Ovary (tissue), 9 donors: Measurements from ENCODE around the gene GAMT. TPM values are rescaled to one million over a fixed set of nuclear protein-coding genes. Genes with fewer than 3 reads are reported as not detected.

Experiments
- DNase-seq, 5 donors: peaks; one replicate each; pipeline ENCODE4 v3.0.0-alpha.2; 2019 to 2020
- H3K27ac ChIP-seq, 2 donors: fragments of 200-600 bp; one replicate each; pipeline versions ENCODE4 v1.5.1 to v1.8.0; 2019 to 2022
- H3K27me3 ChIP-seq: fragments of 200-600 bp; one replicate; pipeline ENCODE4 v1.8.0; 2022
- H3K36me3 ChIP-seq: fragments of 200-600 bp; sonication (generic); one replicate; pipeline ENCODE4 v1.5.1; 2019
- H3K4me1 ChIP-seq: one replicate; pipeline ENCODE4 v1.8.1; 2013; ENCODE audit warnings: mild to moderate bottlenecking, moderate library complexity; ENCODE audit not compliant: insufficient read depth
- H3K4me3 ChIP-seq: fragments of 200-600 bp; sonication (generic); one replicate; pipeline ENCODE4 v1.5.1; 2017
- H3K9me3 ChIP-seq, 2 donors: fragments of 200-600 bp in 1 of 2; sonication (generic) in 1 of 2; one replicate each; pipeline versions ENCODE4 v1.5.1 to v1.8.1; 2013 to 2019; ENCODE audit warnings: mild to moderate bottlenecking in 1 of 2, moderate library complexity in 1 of 2
- CTCF ChIP-seq, 3 donors: fragments of 450-650 bp in 2 of 3; fragments of 200-600 bp in 1 of 3; IDR thresholded peaks; one replicate each; pipeline versions ENCODE4 v1.5.1 to v1.8.0; 2016 to 2022; ENCODE audit warnings: antibody characterized with exemption in 3 of 3, mild to moderate bottlenecking in 1 of 3
- EP300 ChIP-seq: sonication (generic); formaldehyde crosslinking; IDR thresholded peaks from one replicate; pipeline ENCODE4 v1.6.1; 2017; ENCODE audit warnings: antibody characterized with exemption
- POLR2A ChIP-seq: fragments of 450-650 bp; IDR thresholded peaks from one replicate; pipeline ENCODE4 v1.6.1; 2017; ENCODE audit warnings: antibody characterized with exemption, mild to moderate bottlenecking, moderate library complexity
- WGBS, 3 donors: extraction: QIAGEN DNeasy Blood & Tissue Kit in 1 of 3; methylation state at CpG; one replicate each; pipeline versions ENCODE4 v1.1.5 to v1.1.7; 2013 to 2017; 5-methylcytosine and 5-hydroxymethylcytosine counted together
- intact Hi-C, 4 donors: fragments of 100-400 bp; cut with DNase I; formaldehyde crosslinking; loops; one replicate each; pipeline versions ENCODE4 v1.11.0 to v1.15.1; 2022 to 2023
- polyA plus RNA-seq, 2 donors: library from polyadenylated mRNA; stranded (reverse); fragments of 200-250 nt in 1 of 2; fragments of 350-450 nt in 1 of 2; fragmentation: Illumina TruSeq in 1 of 2; extraction: RNeasy Lipid Tissue Mini Kit (QIAGEN cat#74804) in 1 of 2; gene quantifications; one replicate each; pipeline ENCODE4 v1.2.3, GENCODE V29; 2013 to 2014
- total RNA-seq, 7 donors: library from RNA; depleted of rRNA in 2 of 7; stranded (reverse); fragments of >200 nt in 2 of 7; fragmentation: NEBNext Ultra II Directional in 3 of 7; extraction: Animal tissue kit (Norgen Biotek cat#: 25700) in 3 of 7; gene quantifications; one replicate each; pipeline versions ENCODE4 v1.1.0 to v1.2.4, GENCODE V29; 2016 to 2023
- donor health status: DM: no; HTN: no; CAD: no; lungs with moderate emphysema.
- donor health status: DM: no; HTN: no; CAD: no.
- donor health status: Bipolar disorder and iron deficiency.
- donor health status: DM: yes; HTN: yes; CAD: no.
- donor health status: DM: no; HTN: no; CAD: no.
- donor health status: DM: yes; HTN: yes; CAD: no.

GAMT gene
- total and polyA plus RNA-seq, 9 donors, result 8.0 to 34.1 (median 17.0) TPM

GRCh38 chr19:1411255-1412191 is 10.2 kb upstream of the GAMT start:
- Histone ChIP-seq H3K36me3 (no peaks in the 10 kb centered on the region), H3K9me3 (no peaks in the 10 kb centered on the region), H3K27ac (no peak overlapping the region), H3K4me3 (no peak overlapping the region), H3K4me1 (peaks cover 48% of the 10 kb centered on the region), H3K27me3 (no peaks in the 10 kb centered on the region)
- peak in 2 of 5 donors; percentile 24 to 39 for DNase-seq
- WGBS, 3 donors, result 62 to 70% (median 63%) methylated on average over 26 to 29 of the region's 29 CpGs
- no peak for TF ChIP-seq EP300
- TF ChIP-seq POLR2A, result no peak
- no peak for TF ChIP-seq CTCF (IDR thresholded peaks at IDR 0.05)
- intact Hi-C loops, result no loop called here

GRCh38 chr19:1410789-1411188 is 9.4 kb upstream of the GAMT start:
- Histone ChIP-seq H3K27me3 (no peaks in the 10 kb centered on the region), H3K36me3 (no peaks in the 10 kb centered on the region), H3K27ac (no peak overlapping the region), H3K4me1 (peaks cover 43% of the 10 kb centered on the region), H3K9me3 (no peaks in the 10 kb centered on the region), H3K4me3 (no peak overlapping the region)
- intact Hi-C loops, result no loop called here
- peak in 1 of 5 donors; percentile 24 for DNase-seq
- no peak for TF ChIP-seq CTCF (IDR thresholded peaks at IDR 0.05)
- TF ChIP-seq EP300, result no peak
- no peak for TF ChIP-seq POLR2A
- 61 to 66% (median 66%) methylated on average over 8 to 9 of the region's 9 CpGs for WGBS, 3 donors

- H3K27ac ChIP-seq, result no peak overlapping the region
- DNase-seq, result peak in 1 of 5 donors; percentile 44
- H3K36me3 ChIP-seq, result no peaks in the 10 kb centered on the region
- peaks cover 43% of the 10 kb centered on the region for H3K4me1 ChIP-seq
- no peaks in the 10 kb centered on the region for H3K27me3 ChIP-seq
- no peaks in the 10 kb centered on the region for H3K9me3 ChIP-seq
- TF ChIP-seq POLR2A (no peak), CTCF (IDR thresholded peaks at IDR 0.05) (no peak), EP300 (no peak)
- no peak overlapping the region for H3K4me3 ChIP-seq
- WGBS, 3 donors, result 59 to 73% (median 62%) methylated on average over 23 of the region's 23 CpGs
- intact Hi-C loops, result no loop called here
Measured at GRCh38 chr19:1410136-1410786, 8.9 kb upstream of the GAMT start.

- H3K4me3 ChIP-seq, result peak overlapping the region; percentile 87
- DNase-seq, result no peak
- TF ChIP-seq POLR2A, result no peak
- TF ChIP-seq CTCF (IDR thresholded peaks at IDR 0.05), result no peak
- no peak for TF ChIP-seq EP300
- peaks cover 38% of the 10 kb centered on the region for H3K4me1 ChIP-seq
- 38 to 53% (median 43%) methylated on average over 32 to 33 of the region's 33 CpGs for WGBS, 3 donors
- H3K9me3 ChIP-seq, result no peaks in the 10 kb centered on the region
- H3K36me3 ChIP-seq, result no peaks in the 10 kb centered on the region
- intact Hi-C loops, result no loop called here
- H3K27me3 ChIP-seq, result no peaks in the 10 kb centered on the region
- peak overlapping the region in 1 of 2 donors; percentile 75 for H3K27ac ChIP-seq
Measured at GRCh38 chr19:1409204-1410005, 8.1 kb upstream of the GAMT start.
